NT2/D1 (cell line): ENCODE results near the gene WDR7.

Experiments
- SUZ12 ChIP-seq: IDR thresholded peaks from 2 replicates; pipeline ENCODE4 v1.6.1; 2011; ENCODE audit not compliant: insufficient read length, insufficient read depth; ENCODE audit errors: extremely low read depth
- YY1 ChIP-seq: IDR thresholded peaks from 2 replicates; pipeline ENCODE4 v1.6.1; 2011; ENCODE audit not compliant: insufficient read length, insufficient read depth
- ZNF274 ChIP-seq: IDR thresholded peaks from 2 replicates; pipeline ENCODE4 v1.6.1; 2011; ENCODE audit warnings: mild to moderate bottlenecking, low read depth, low read length

DNA sequence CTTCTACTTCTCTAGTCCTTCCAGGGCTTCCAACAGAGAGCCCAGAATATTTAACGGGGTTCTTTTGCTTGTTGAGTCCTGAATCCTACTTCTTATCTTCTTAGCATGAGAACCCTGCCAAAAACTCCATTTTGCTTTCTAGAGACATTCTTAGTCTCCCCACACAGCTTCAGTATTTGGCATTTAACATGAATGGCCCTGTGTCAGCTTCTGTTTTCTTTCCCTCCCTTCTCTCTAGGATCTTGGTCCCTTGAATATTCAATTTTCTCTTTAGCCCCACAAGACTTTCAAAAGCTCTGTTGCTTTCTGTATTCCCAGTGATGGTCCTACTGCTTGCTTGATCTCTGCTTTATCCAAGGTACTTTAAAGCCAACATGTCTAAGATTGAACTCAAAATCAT lies 89.5 kb downstream of the WDR7 start:
- TF ChIP-seq ZNF274 = no peak
- no peak for TF ChIP-seq YY1
- no peak for TF ChIP-seq SUZ12
